Mucosa of stomach (tissue), 1 donor: ENCODE measurements around the gene VWA8.
"Not testable (repeated sequence)": the region's sequence is repeated elsewhere in the genome, so short reads cannot be mapped to it uniquely, and the experiment has no call there.

Experiments used
- H3K27me3 ChIP-seq: one replicate; pipeline ENCODE4 v1.7.0; 2013; ENCODE audit warnings: mild to moderate bottlenecking, low read length; ENCODE audit not compliant: control insufficient read depth, insufficient read depth
- H3K36me3 ChIP-seq: one replicate; pipeline ENCODE4 v1.7.0; 2013; ENCODE audit warnings: low read length; ENCODE audit not compliant: control insufficient read depth, insufficient read depth
- H3K4me1 ChIP-seq: one replicate; pipeline ENCODE4 v1.7.0; 2013; ENCODE audit warnings: mild to moderate bottlenecking, low read length; ENCODE audit not compliant: control insufficient read depth, insufficient read depth
- H3K4me3 ChIP-seq: one replicate; pipeline ENCODE4 v1.7.0; 2013; ENCODE audit warnings: low read length
- H3K9ac ChIP-seq: one replicate; pipeline ENCODE4 v1.7.0; 2013; ENCODE audit warnings: mild to moderate bottlenecking, low read length, moderate library complexity
- H3K9me3 ChIP-seq: one replicate; pipeline ENCODE4 v1.7.0; 2013; ENCODE audit warnings: mild to moderate bottlenecking, low read length, moderate library complexity; ENCODE audit not compliant: control insufficient read depth
- donor health status: Pancreatic carcinoma.

The VWA8 gene

DNA sequence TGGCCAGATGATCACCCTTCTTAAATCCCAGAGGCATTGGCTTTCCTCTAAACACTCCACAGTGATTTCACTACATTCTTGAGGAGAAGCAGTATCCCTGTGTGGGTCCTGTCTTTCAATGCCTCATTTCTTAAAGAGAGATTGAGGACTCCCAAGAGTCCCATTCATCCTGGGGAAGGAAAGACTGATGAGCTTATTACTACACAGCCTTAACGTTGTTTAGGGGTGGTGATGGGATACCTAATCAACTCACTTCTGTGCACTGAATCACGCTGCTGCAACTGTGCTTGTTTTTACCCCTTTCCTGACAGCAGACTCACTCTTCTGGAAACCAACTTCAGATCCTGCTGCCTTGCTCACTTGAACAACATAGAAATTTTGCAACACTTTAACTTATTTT is 300.5 kb downstream of the VWA8 start:
- H3K27me3 ChIP-seq = no peaks in the 10 kb centered on the region
- H3K36me3 ChIP-seq = no peaks in the 10 kb centered on the region
- H3K4me1 ChIP-seq = no peaks in the 10 kb centered on the region
- no peak overlapping the region for H3K9ac ChIP-seq
- H3K9me3 ChIP-seq = no peaks in the 10 kb centered on the region
- no peak overlapping the region for H3K4me3 ChIP-seq

DNA sequence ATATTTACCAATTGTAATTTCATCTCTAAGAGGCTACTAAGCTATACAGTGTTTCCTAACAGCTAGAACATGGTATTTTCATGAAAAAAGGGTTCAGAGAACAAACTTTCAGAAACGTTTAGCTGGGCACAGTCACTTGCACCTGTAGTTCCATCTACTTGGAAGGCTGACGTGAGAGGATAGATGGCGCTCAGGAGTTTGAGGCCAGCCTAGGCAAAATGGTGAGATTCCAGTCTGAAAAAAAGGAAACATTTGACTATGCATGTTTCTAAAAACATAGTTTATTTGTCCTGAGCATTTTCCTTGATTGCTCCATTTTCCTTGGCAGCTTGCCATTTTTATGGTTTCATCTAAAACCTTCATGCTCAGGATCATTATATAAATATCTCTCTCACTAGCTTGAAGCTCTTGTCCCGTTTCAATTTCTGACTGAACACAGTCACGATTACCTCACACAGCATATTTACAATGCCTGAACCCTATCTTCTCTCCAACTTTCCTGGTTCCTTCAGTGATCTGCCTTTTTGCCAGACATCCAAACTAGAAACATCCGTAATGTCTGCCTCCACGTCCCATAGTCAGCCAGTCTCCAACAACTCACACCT is 302.8 kb downstream of the VWA8 start:
- Histone ChIP-seq H3K4me3 (no peak overlapping the region), H3K9ac (no peak overlapping the region), H3K27me3 (no peaks in the 10 kb centered on the region), H3K9me3 (no peaks in the 10 kb centered on the region), H3K36me3 (no peaks in the 10 kb centered on the region), H3K4me1 (no peaks in the 10 kb centered on the region)

DNA sequence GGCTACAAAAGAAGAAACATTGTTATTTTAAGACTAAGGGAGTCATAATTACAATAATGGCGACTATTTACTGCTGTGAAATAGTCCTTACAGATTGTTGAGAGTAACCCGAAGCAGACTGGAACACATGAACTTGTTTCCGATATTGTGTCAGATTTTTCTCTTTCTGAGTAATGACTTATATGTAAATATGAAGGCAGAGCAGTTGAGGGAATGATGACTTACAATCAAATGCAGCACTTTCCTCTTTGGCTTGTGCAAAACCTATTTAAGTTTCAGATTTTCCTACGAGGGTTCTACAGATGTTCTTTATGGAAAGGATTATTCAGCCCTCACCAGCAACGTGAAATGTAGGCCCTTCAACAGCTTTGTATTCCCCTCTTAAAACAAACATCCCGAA is 304.9 kb downstream of the VWA8 start:
- no peaks in the 10 kb centered on the region for H3K9me3 ChIP-seq
- H3K36me3 ChIP-seq = no peaks in the 10 kb centered on the region
- no peaks in the 10 kb centered on the region for H3K4me1 ChIP-seq
- H3K4me3 ChIP-seq = no peak overlapping the region
- no peaks in the 10 kb centered on the region for H3K27me3 ChIP-seq
- H3K9ac ChIP-seq = no peak overlapping the region

DNA sequence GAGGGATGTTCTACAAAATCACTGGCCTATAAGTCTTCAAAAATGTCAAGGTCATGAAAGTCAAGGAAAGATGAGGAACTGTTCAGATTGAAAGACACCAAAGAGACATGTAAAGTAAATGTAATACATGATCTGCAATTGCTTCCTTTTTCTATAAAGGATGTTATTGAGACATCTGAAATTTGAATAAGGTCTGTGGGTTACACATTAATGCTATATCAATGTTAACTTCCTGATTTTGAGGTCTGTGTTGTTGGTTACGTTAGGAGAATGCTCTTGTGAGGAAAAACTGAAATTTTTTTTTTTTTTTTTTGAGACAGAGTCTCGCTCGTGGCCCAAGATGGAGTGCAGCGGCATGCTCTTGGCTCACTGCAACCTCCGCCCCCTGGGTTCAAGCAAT is 306.1 kb downstream of the VWA8 start:
- H3K9ac ChIP-seq = no peak overlapping the region

DNA sequence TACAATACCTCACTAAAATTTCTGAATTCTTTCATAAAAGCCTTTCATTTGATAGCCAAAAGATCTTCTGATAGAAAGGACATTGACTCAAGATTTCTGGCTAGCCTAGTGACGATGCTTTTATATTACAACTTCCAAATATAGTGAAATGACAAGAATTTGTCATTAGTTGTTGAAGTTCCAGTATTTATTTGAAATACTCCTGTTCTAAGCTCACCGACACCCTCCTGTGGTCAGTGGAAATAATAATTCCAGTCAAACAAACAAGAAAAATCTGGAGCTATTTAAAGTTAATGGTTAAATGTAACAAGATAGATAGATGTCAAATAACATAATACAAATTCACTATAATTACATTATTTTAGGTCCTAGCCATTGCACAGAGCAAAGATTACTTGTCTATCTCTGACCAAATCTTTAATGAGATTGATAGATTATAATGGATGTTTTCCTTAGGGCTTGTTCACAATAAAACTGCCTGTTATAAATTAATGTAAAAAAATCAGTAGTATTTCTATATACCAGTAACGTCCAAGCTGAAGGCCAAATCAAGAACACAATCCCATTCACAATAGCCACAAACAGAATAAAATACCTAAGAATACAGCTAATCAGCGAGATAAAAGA is 308.1 kb downstream of the VWA8 start:
- H3K27me3 ChIP-seq = no peaks in the 10 kb centered on the region
- H3K9me3 ChIP-seq = no peaks in the 10 kb centered on the region
- H3K36me3 ChIP-seq = no peaks in the 10 kb centered on the region
- H3K9ac ChIP-seq = no peak overlapping the region
- H3K4me3 ChIP-seq = no peak overlapping the region
- H3K4me1 ChIP-seq = no peaks in the 10 kb centered on the region

More for the DNA sequence above, 306.1 kb downstream of the VWA8 start:
- no peaks in the 10 kb centered on the region for H3K4me1 ChIP-seq
- no peak overlapping the region for H3K4me3 ChIP-seq
- no peaks in the 10 kb centered on the region for H3K27me3 ChIP-seq
- no peaks in the 10 kb centered on the region for H3K9me3 ChIP-seq
- no peaks in the 10 kb centered on the region for H3K36me3 ChIP-seq

- H3K27me3 ChIP-seq = no peaks in the 10 kb centered on the region
Observed at GRCh38 chr13:41651413-41652058, 309.4 kb downstream of the VWA8 start.

DNA sequence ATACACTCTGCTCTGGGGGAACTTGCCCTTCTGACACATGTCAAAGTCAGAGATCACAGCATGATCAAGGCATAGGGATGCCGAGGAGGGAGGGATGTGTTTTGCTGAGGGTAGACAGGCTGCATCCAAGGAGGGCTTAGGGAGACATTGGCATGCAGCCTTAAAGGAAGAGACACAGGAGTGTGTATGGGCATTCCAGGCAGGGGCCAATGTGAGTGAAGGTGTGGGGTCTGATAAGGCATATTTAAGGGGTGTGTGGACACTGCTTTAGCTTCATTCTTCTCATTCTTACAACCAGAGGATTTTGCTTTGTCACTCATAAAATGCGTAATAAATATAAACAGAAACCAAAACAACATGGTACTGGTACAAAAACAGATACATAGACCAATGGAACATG is 310.2 kb downstream of the VWA8 start:
- no peaks in the 10 kb centered on the region for H3K27me3 ChIP-seq
- no peak overlapping the region for H3K9ac ChIP-seq
- H3K36me3 ChIP-seq = no peaks in the 10 kb centered on the region
- H3K4me3 ChIP-seq = no peak overlapping the region
- no peaks in the 10 kb centered on the region for H3K4me1 ChIP-seq
- H3K9me3 ChIP-seq = no peaks in the 10 kb centered on the region

More at GRCh38 chr13:41651413-41652058, 309.4 kb downstream of the VWA8 start:
- Histone ChIP-seq H3K4me1 (no peaks in the 10 kb centered on the region), H3K9ac (no peak overlapping the region), H3K36me3 (no peaks in the 10 kb centered on the region), H3K9me3 (no peaks in the 10 kb centered on the region), H3K4me3 (no peak overlapping the region)

DNA sequence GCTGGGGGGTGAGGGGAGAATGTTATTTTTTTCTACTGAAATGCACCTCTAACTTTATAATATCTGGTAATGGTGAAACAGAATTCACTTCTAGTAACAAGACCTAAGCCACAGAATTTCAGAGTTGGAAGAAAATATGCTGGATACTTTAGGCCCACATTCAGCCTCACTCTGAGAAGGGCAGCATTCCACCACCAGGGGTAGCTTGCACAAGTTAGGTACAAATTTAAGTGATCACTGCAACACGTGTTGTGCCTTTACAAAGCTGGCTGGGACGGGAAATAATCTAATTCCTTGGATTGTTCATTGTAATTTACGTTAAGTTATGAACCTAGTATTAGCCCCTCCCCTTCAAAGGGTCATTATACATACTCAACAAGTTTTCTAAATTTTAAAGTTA is 311.2 kb downstream of the VWA8 start:
- Histone ChIP-seq H3K27me3 (no peaks in the 10 kb centered on the region), H3K4me3 (no peak overlapping the region), H3K9ac (no peak overlapping the region), H3K4me1 (no peaks in the 10 kb centered on the region), H3K36me3 (no peaks in the 10 kb centered on the region), H3K9me3 (no peaks in the 10 kb centered on the region)

GRCh38 chr13:41648314-41648935 is 312.5 kb downstream of the VWA8 start:
- no peak overlapping the region for H3K9ac ChIP-seq

DNA sequence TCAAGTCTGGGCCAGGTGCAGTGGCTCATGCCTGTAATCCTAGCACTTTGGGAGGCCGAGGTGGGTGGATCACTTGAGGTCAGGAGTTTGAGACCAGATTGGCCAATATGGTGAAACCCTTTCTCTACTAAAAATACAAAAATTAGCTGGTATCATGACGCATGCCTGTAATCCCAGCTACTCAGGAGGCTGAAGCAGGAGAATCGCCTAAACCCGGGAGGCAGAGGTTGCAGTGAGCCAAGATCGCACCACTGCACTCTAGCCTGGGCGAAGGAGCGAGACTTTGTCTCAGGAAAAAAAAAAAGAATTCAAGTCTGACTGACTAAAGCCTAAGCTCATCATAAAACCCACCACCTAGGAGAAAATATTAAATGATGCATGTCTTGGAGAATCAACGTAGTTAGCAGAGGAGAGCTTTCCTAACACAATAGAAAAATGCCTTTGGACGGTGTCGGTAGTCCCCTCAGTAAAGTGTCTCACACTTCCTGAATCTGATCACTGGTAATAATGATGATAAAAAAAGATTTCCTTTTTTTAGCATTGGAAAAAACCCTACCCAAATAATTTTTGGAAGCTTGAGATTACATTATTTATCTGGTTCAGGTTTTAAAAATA is 313.1 kb downstream of the VWA8 start:
- H3K9ac ChIP-seq, H3K27me3 ChIP-seq, H3K4me3 ChIP-seq, H3K4me1 ChIP-seq, H3K36me3 ChIP-seq, H3K9me3 ChIP-seq: not testable (repeated sequence)

More at GRCh38 chr13:41648314-41648935, 312.5 kb downstream of the VWA8 start:
- no peaks in the 10 kb centered on the region for H3K9me3 ChIP-seq
- H3K36me3 ChIP-seq = no peaks in the 10 kb centered on the region
- H3K27me3 ChIP-seq = no peaks in the 10 kb centered on the region
- H3K4me1 ChIP-seq = no peaks in the 10 kb centered on the region
- H3K4me3 ChIP-seq = no peak overlapping the region

- H3K27me3 ChIP-seq = no peaks in the 10 kb centered on the region
- H3K9me3 ChIP-seq = no peaks in the 10 kb centered on the region
- H3K4me1 ChIP-seq = no peaks in the 10 kb centered on the region
- H3K9ac ChIP-seq = no peak overlapping the region
- no peaks in the 10 kb centered on the region for H3K36me3 ChIP-seq
- no peak overlapping the region for H3K4me3 ChIP-seq
Observed at GRCh38 chr13:41645331-41645730, 315.6 kb downstream of the VWA8 start.

GRCh38 chr13:41644742-41645141 is 316.2 kb downstream of the VWA8 start:
- Histone ChIP-seq H3K36me3 (no peaks in the 10 kb centered on the region), H3K27me3 (no peaks in the 10 kb centered on the region), H3K9me3 (no peaks in the 10 kb centered on the region), H3K4me1 (no peaks in the 10 kb centered on the region), H3K4me3 (no peak overlapping the region), H3K9ac (no peak overlapping the region)
